Measurements from ENCODE around the gene LRRTM4. TPM values are rescaled to one million over a fixed set of nuclear protein-coding genes. Genes with fewer than 3 reads are reported as not detected.

LRRTM4 gene
- total RNA-seq, 1 experiment from 2014 or later = 12.0 TPM

GRCh38 chr2:76921006-76921405, 601.2 kb downstream of the LRRTM4 start:
- H3K4me1 Mint-ChIP-seq = no peaks in the 10 kb centered on the region
- no peak overlapping the region for H2BK12ac ChIP-seq (ENCODE audit: insufficient read length, low read depth, low read length)
- no peak overlapping the region for H3K18ac ChIP-seq (ENCODE audit: insufficient read length, low read depth, low read length)
- H2BK15ac ChIP-seq (ENCODE audit: low read depth, low read length) = no peak overlapping the region
- no peak overlapping the region for H3K56ac ChIP-seq (ENCODE audit: insufficient read length, low read depth, low read length)
- no peaks in the 10 kb centered on the region; a peak in 1 of 5 replicates for H3K9me3 Mint-ChIP-seq
- no peaks in the 10 kb centered on the region for H3K79me1 ChIP-seq (ENCODE audit: insufficient read depth, low read depth, low read length, poor library complexity, severe bottlenecking)
- H2BK120ac ChIP-seq (ENCODE audit: low read depth, low read length, poor library complexity, severe bottlenecking) = no peak overlapping the region
- H3K4me1 ChIP-seq (ENCODE audit: insufficient read depth, low read length) = no peaks in the 10 kb centered on the region
- TF ChIP-seq, protein P1, sequence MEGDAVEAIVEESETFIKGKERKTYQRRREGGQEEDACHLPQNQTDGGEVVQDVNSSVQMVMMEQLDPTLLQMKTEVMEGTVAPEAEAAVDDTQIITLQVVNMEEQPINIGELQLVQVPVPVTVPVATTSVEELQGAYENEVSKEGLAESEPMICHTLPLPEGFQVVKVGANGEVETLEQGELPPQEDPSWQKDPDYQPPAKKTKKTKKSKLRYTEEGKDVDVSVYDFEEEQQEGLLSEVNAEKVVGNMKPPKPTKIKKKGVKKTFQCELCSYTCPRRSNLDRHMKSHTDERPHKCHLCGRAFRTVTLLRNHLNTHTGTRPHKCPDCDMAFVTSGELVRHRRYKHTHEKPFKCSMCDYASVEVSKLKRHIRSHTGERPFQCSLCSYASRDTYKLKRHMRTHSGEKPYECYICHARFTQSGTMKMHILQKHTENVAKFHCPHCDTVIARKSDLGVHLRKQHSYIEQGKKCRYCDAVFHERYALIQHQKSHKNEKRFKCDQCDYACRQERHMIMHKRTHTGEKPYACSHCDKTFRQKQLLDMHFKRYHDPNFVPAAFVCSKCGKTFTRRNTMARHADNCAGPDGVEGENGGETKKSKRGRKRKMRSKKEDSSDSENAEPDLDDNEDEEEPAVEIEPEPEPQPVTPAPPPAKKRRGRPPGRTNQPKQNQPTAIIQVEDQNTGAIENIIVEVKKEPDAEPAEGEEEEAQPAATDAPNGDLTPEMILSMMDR (conservative IDR thresholded peaks at IDR 0.05) = no peak
- H2AK5ac ChIP-seq (ENCODE audit: insufficient read length, low read length) = no peak overlapping the region
- H3T11ph ChIP-seq (ENCODE audit: low read length) = no peak overlapping the region
- no peak overlapping the region for H3K14ac ChIP-seq (ENCODE audit: insufficient read depth, low read length)
- H4K91ac ChIP-seq (ENCODE audit: insufficient read length, low read depth, low read length) = no peak overlapping the region
- DNase-seq = no peak
- no peak overlapping the region for H3K4ac ChIP-seq (ENCODE audit: low read depth, low read length)
- no peaks in the 10 kb centered on the region for H3K23me2 ChIP-seq (ENCODE audit: insufficient read length, low read depth, low read length, poor library complexity, severe bottlenecking)
- no peaks in the 10 kb centered on the region; a peak in 1 of 7 replicates for H3K36me3 Mint-ChIP-seq (ENCODE audit: insufficient read depth in 1 of 3, low read depth in 3 of 3)
- no peak overlapping the region for H3K23ac ChIP-seq (ENCODE audit: insufficient read length, low read depth, low read length)
- H3K4me2 ChIP-seq (ENCODE audit: insufficient read depth, insufficient read length, low read length) = no peak overlapping the region
- H3K9ac ChIP-seq (ENCODE audit: extremely low read depth, insufficient read length, low read length) = no peak overlapping the region
- H3K27me3 ChIP-seq (ENCODE audit: insufficient read depth, low read length) = no peaks in the 10 kb centered on the region
- no peak overlapping the region for H3K27ac ChIP-seq (ENCODE audit: insufficient read length, low read depth, low read length)
- no peaks in the 10 kb centered on the region for H3K9me3 ChIP-seq (ENCODE audit: control insufficient read depth, low read depth, low read length)
- no CpG with 5 or more reads among the region's 2 CpGs for WGBS (ENCODE audit: extremely low coverage, insufficient read length, low lambda C conversion rate)
- H3K79me2 ChIP-seq (ENCODE audit: insufficient read depth, low read length) = no peaks in the 10 kb centered on the region
- H2BK5ac ChIP-seq (ENCODE audit: insufficient read length, low read length) = no peak overlapping the region
- H4K20me1 ChIP-seq (ENCODE audit: control insufficient read depth, insufficient read depth, insufficient read length) = no peaks in the 10 kb centered on the region
- no peaks in the 10 kb centered on the region for H3K27me3 Mint-ChIP-seq (ENCODE audit: low read depth)
- no peak overlapping the region for H3K27ac Mint-ChIP-seq
- H2BK20ac ChIP-seq (ENCODE audit: low read depth, low read length, poor library complexity, severe bottlenecking) = no peak overlapping the region
- H2AFZ ChIP-seq (ENCODE audit: low read length) = no peak overlapping the region
- H4K5ac ChIP-seq (ENCODE audit: insufficient read length, low read depth, low read length) = no peak overlapping the region
- no peak overlapping the region for H4K8ac ChIP-seq (replicated peaks; ENCODE audit: insufficient read length, low read depth, low read length)
- H3K4me3 Mint-ChIP-seq = no peak overlapping the region
